ENCODE data around the gene OR2S2. TPM values are rescaled to one million over a fixed set of nuclear protein-coding genes. Genes with fewer than 3 reads are reported as not detected.

The OR2S2 gene
- total and polyA plus RNA-seq, 2 donors (not counting 3 experiments of a cell fraction or from before 2014, with no cell fraction given): not detected

DNA sequence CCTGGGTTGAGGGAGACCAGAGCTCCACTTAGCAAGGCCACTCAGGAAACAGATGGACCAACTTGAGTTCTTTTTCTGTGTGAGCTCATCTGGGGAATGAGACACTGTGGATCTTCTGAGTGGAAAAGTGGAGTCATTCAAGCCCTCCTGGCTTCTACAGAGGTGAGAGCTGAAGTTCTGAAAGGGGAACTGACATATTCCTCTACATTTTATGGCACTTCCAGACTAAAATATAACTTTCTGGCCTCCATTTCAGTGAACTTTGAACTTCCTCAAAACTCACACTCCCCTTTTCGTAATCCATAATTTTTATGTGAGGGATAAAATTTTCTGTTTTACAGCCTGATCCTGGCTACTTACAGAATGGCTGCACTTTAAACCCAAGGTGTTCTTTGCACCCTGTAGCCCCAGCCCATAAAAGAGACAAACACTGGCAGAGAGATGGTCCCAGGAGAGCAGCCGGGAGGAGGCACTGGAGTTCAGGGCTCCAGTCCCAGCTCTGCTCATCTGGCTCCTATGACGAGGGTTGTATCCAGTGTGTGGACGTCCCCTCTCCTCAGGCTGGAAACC, 37.8 kb downstream of the OR2S2 start:
- TF ChIP-seq FOS (IDR thresholded peaks at IDR 0.05; ENCODE audit: borderline replicate concordance, insufficient read depth, low read length) (no peak), MYC (IDR thresholded peaks at IDR 0.05; ENCODE audit: low read depth, low read length) (no peak), POLR2AphosphoS5 (IDR thresholded peaks at IDR 0.05; ENCODE audit: insufficient read depth, low read depth, low read length) (no peak), JUN (IDR thresholded peaks at IDR 0.05; ENCODE audit: borderline replicate concordance, insufficient read depth, insufficient read length, low read depth) (no peak), POLR2A (IDR thresholded peaks at IDR 0.05; ENCODE audit: low read depth, low read length) (no peak), GATA2 (IDR thresholded peaks at IDR 0.05; ENCODE audit: insufficient read depth, insufficient read length, low read depth, low read length) (no peak), EZH2 (IDR thresholded peaks at IDR 0.05; ENCODE audit: borderline replicate concordance, low read depth, low read length, severe bottlenecking) (no peak)
- TF ChIP-seq, protein P1, sequence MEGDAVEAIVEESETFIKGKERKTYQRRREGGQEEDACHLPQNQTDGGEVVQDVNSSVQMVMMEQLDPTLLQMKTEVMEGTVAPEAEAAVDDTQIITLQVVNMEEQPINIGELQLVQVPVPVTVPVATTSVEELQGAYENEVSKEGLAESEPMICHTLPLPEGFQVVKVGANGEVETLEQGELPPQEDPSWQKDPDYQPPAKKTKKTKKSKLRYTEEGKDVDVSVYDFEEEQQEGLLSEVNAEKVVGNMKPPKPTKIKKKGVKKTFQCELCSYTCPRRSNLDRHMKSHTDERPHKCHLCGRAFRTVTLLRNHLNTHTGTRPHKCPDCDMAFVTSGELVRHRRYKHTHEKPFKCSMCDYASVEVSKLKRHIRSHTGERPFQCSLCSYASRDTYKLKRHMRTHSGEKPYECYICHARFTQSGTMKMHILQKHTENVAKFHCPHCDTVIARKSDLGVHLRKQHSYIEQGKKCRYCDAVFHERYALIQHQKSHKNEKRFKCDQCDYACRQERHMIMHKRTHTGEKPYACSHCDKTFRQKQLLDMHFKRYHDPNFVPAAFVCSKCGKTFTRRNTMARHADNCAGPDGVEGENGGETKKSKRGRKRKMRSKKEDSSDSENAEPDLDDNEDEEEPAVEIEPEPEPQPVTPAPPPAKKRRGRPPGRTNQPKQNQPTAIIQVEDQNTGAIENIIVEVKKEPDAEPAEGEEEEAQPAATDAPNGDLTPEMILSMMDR (IDR thresholded peaks at IDR 0.05; ENCODE audit: extremely low read depth in 1 of 2, insufficient read depth in 1 of 2, low read depth in 1 of 2, low read length in 2 of 2): no peak
- TF ChIP-seq, protein P2, sequence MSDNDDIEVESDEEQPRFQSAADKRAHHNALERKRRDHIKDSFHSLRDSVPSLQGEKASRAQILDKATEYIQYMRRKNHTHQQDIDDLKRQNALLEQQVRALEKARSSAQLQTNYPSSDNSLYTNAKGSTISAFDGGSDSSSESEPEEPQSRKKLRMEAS (IDR thresholded peaks at IDR 0.05; ENCODE audit: insufficient read depth, insufficient read length): no peak
- no TSS peak for BruUV-seq (replicated peaks)
- DNase-seq (ENCODE audit: low read depth, low spot score): no peak
- H3K27me3 ChIP-seq (ENCODE audit: control insufficient read depth in 2 of 2, insufficient read depth in 2 of 2, low read length in 2 of 2): no peaks in the 10 kb centered on the region
- POLR2A ChIA-PET: no interaction called here
- no peak overlapping the region for H3K27ac ChIP-seq (ENCODE audit: insufficient read depth, low read depth, low read length)
- H4K20me1 ChIP-seq (replicated peaks; ENCODE audit: control insufficient read depth, extremely low read depth, insufficient read depth, low read length): no peaks in the 10 kb centered on the region
- H3K9me1 ChIP-seq (replicated peaks; ENCODE audit: control insufficient read depth, extremely low read depth, insufficient read depth, low read length): no peaks in the 10 kb centered on the region
- CTCF ChIA-PET: interaction anchor here (0.9 to 2.2 kb wide), 9 partner anchors 9 to 188 kb away, joined by 3 to 11 read pairs (median 5); partner anchors contain the start of genes CREB3 and TLN1
- dilution Hi-C loops (cut with MboI; ENCODE audit: extremely low pct_ligation_motif_present, low sequenced_read_pairs) (no loop called here), intact Hi-C loops (cut with micrococcal nuclease) (no loop called here)
- H2AFZ ChIP-seq (ENCODE audit: low read depth, low read length): no peak overlapping the region
- FAIRE-seq: no peak
- H3K4me3 ChIP-seq (replicated peaks in 1 of 3; ENCODE audit: insufficient read depth in 1 of 3, low read depth in 1 of 3, low read length in 3 of 3): no peak overlapping the region
- no peak overlapping the region for H3K9ac ChIP-seq (replicated peaks; ENCODE audit: extremely low read depth, insufficient read depth, low read length)
- H3K4me1 ChIP-seq (ENCODE audit: control insufficient read depth, extremely low read depth, insufficient read depth, low read length): peaks cover 7% of the 10 kb centered on the region
- H3K36me3 ChIP-seq (ENCODE audit: control insufficient read depth in 2 of 2, extremely low read depth in 1 of 2, insufficient read depth in 2 of 2, low read length in 2 of 2): no peaks in the 10 kb centered on the region
- H3K9me3 ChIP-seq (replicated peaks; ENCODE audit: control insufficient read depth, insufficient read depth, low read length): no peaks in the 10 kb centered on the region
- no peaks in the 10 kb centered on the region for H3K79me2 ChIP-seq (ENCODE audit: control insufficient read depth, insufficient read depth, low read length)
- no peak overlapping the region for H3K4me2 ChIP-seq (ENCODE audit: insufficient read depth, low read length)

Data from endothelial cell of umbilical vein (primary cell).